Hepatocyte (in vitro differentiated cells): Measurements from ENCODE around the gene NKX2-2.

Source experiments
- EZH2phosphoT487 ChIP-seq: fragments of 200-600 bp; sonication (generic); IDR thresholded peaks from one replicate; pipeline ENCODE4 v1.6.1; 2018; ENCODE audit warnings: antibody characterized with exemption, mild to moderate bottlenecking, low read depth, moderate library complexity; ENCODE audit not compliant: unreplicated experiment, severe bottlenecking
- TF ChIP-seq, protein P1 (sequence below): fragments of 200-600 bp; sonication (generic); IDR thresholded peaks from 2 replicates; pipeline ENCODE4 v1.5.1; 2016; ENCODE audit warnings: antibody characterized with exemption, mild to moderate bottlenecking; ENCODE audit not compliant: poor library complexity

DNA sequence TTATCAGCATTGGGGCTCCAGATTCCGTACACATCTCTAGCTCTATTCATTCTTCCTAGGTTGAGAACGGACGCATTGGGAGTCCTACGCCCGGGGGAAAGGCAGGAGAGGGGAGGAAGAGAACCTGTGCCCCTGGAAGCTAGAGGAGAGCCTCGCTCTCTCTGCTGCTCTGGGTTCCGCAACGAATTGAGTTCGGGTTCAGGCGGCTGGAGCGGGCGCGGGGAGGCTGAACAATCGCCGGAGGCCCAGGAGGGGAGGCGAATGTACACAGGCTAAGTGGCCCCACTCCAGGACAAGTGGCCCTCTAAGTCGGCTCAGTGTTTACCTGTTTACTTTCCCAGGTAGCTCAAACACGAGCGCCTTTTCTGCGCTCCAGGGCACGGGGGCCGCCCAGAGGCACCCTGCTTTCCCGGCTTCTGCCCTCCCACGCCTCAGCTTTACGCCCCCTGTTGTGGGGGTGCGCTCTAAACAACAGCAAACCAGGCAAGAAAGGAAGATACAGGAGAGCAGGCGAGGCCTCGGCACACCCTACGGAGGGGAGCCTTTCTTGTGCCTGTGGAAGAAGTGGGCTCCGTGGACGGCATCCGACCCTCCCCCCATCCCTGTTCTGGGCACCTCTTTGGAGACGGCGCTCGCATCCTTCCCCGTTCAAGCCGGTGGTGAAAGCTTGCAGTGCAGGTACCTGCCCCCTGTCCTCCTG, 4.6 kb upstream of the NKX2-2 start:
- TF ChIP-seq, protein P1, sequence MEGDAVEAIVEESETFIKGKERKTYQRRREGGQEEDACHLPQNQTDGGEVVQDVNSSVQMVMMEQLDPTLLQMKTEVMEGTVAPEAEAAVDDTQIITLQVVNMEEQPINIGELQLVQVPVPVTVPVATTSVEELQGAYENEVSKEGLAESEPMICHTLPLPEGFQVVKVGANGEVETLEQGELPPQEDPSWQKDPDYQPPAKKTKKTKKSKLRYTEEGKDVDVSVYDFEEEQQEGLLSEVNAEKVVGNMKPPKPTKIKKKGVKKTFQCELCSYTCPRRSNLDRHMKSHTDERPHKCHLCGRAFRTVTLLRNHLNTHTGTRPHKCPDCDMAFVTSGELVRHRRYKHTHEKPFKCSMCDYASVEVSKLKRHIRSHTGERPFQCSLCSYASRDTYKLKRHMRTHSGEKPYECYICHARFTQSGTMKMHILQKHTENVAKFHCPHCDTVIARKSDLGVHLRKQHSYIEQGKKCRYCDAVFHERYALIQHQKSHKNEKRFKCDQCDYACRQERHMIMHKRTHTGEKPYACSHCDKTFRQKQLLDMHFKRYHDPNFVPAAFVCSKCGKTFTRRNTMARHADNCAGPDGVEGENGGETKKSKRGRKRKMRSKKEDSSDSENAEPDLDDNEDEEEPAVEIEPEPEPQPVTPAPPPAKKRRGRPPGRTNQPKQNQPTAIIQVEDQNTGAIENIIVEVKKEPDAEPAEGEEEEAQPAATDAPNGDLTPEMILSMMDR, result no peak
- TF ChIP-seq EZH2phosphoT487, result no peak
